K562 (cell line): ENCODE data around the gene WASHC3. TPM values are rescaled to one million over a fixed set of nuclear protein-coding genes. Genes with fewer than 3 reads are reported as not detected.

Experiments
- ATF3 ChIP-seq, 2 experiments: fragments of 450-650 bp in 1 of 2; sonication (generic) in 1 of 2; formaldehyde crosslinking in 1 of 2; IDR thresholded peaks in 1 of 2; conservative IDR thresholded peaks in 1 of 2; 2 replicates each; pipeline versions ENCODE4 v1.6.1 to v1.8.1; 2016 to 2023; ENCODE audit warnings: mild to moderate bottlenecking in 2 of 2, moderate library complexity in 2 of 2, inconsistent platforms in 1 of 2, missing genetic modification reagents in 1 of 2
- ETS2 ChIP-seq: IDR thresholded peaks from 2 replicates; pipeline ENCODE4 v1.6.1; 2016; ENCODE audit warnings: borderline replicate concordance, missing genetic modification characterization, mild to moderate bottlenecking, moderate library complexity, missing compliant biosample characterization; ENCODE audit not compliant: poor library complexity, severe bottlenecking
- HNRNPH1 ChIP-seq: fragments of 200-400 bp; formaldehyde crosslinking; optimal IDR thresholded peaks from 2 replicates; pipeline ENCODE3; 2017; ENCODE audit warnings: low read depth, mild to moderate bottlenecking, low read length, moderate library complexity
- MCM7 ChIP-seq, 2 experiments: fragments of 450-650 bp; IDR thresholded peaks; 2 replicates each; pipeline ENCODE4 v1.6.1; 2016 to 2018
- RFX1 ChIP-seq: fragments of 450-650 bp; IDR thresholded peaks from 2 replicates; pipeline ENCODE4 v1.6.1; 2016; ENCODE audit warnings: mild to moderate bottlenecking, moderate library complexity
- SAFB2 ChIP-seq: fragments of 200-400 bp; formaldehyde crosslinking; IDR thresholded peaks from 2 replicates; pipeline ENCODE4 v1.6.1; 2018; ENCODE audit warnings: borderline replicate concordance, low read length, low read depth, moderate library complexity; ENCODE audit not compliant: severe bottlenecking
- SREBF1 ChIP-seq: fragments of 150-350 bp; IDR thresholded peaks from 2 replicates; pipeline ENCODE4 v1.6.1; 2014; ENCODE audit warnings: antibody characterized with exemption, low read depth, low read length, borderline replicate concordance
- TCF3 ChIP-seq: sonication (generic); formaldehyde crosslinking; IDR thresholded peaks from 2 replicates; pipeline ENCODE4 v1.4.0; 2020; ENCODE audit warnings: mild to moderate bottlenecking, missing genetic modification reagents
- THAP12 ChIP-seq: fragments of 250-450 bp; sonication (Bioruptor Pico); IDR thresholded peaks from 2 replicates; pipeline ENCODE4 v1.9.0; 2021; ENCODE audit warnings: mild to moderate bottlenecking, inconsistent platforms
- TOE1 ChIP-seq, 2 experiments: fragments of 450-650 bp in 1 of 2; sonication (generic) in 1 of 2; formaldehyde crosslinking in 1 of 2; IDR thresholded peaks; 2 replicates each; pipeline versions ENCODE4 v1.7.1 to v1.8.0; 2016 to 2022; ENCODE audit warnings: borderline replicate concordance in 2 of 2, mild to moderate bottlenecking in 2 of 2, antibody characterized with exemption in 1 of 2, inconsistent platforms in 1 of 2, low read depth in 1 of 2, missing genetic modification reagents in 1 of 2, moderate library complexity in 1 of 2
- ZBTB8A ChIP-seq: fragments of 450-650 bp; IDR thresholded peaks from 2 replicates; pipeline ENCODE4 v1.6.1; 2018; ENCODE audit warnings: mild to moderate bottlenecking, moderate library complexity; ENCODE audit not compliant: partially characterized antibody
- ZNF24 ChIP-seq: fragments of 450-650 bp; IDR thresholded peaks from 2 replicates; pipeline ENCODE4 v1.6.1; 2016
- ZNF324 ChIP-seq: fragments of 250-450 bp; sonication (Bioruptor Pico); IDR thresholded peaks from 2 replicates; pipeline ENCODE4 v1.4.0; 2020; ENCODE audit warnings: mild to moderate bottlenecking
- ZNF561 ChIP-seq: fragments of 450-650 bp; formaldehyde crosslinking; conservative IDR thresholded peaks from 2 replicates; pipeline ENCODE4 v1.4.0; 2020; ENCODE audit warnings: mild to moderate bottlenecking, moderate library complexity
- ZNF57 ChIP-seq: fragments of 450-650 bp; formaldehyde crosslinking; IDR thresholded peaks from 2 replicates; pipeline ENCODE4 v1.4.0; 2020; ENCODE audit warnings: mild to moderate bottlenecking, moderate library complexity
- ZNF785 ChIP-seq: fragments of 250-450 bp; sonication (Bioruptor Pico); IDR thresholded peaks from 2 replicates; pipeline ENCODE4 v1.4.0; 2020; ENCODE audit warnings: mild to moderate bottlenecking
- polyA plus RNA-seq, 8 experiments: library from polyadenylated mRNA; depleted of rRNA in 4 of 8; stranded (reverse) in 5 of 8; unstranded in 3 of 8; fragments of >200 nt; fragmentation: Nextera tagmentation in 2 of 8; fragmentation: Illumina TruSeq in 1 of 8; extraction: Ambion mirVana in 2 of 8; extraction: Trizol in 1 of 8; gene quantifications; 2 replicates each; pipeline versions ENCODE4 v1.2.1 to v1.2.3, GENCODE V29; 2011 to 2014; ENCODE audit warnings: inconsistent platforms in 1 of 8, missing spikeins in 1 of 8
- total RNA-seq, 7 experiments: library from RNA; depleted of rRNA in 6 of 7; stranded (reverse); fragments of >200 nt in 6 of 7; fragmentation: Illumina TruSeq in 2 of 7; extraction: Trizol in 2 of 7; gene quantifications; 2 replicates each; pipeline versions ENCODE4 v1.2.1 to v1.2.3, GENCODE V29; 2011 to 2021; ENCODE audit warnings: low replicate concordance in 1 of 7
- TF ChIP-seq, protein P1 (sequence below): sonication (generic); formaldehyde crosslinking; IDR thresholded peaks from 2 replicates; pipeline ENCODE4 v1.8.0; 2023; ENCODE audit warnings: mild to moderate bottlenecking, missing genetic modification reagents

The WASHC3 gene
- total and polyA plus RNA-seq, 9 of the 15 experiments (the other 6 are each of a cell fraction or from before 2014, with no cell fraction given) = 14.3 to 74.9 (median 35.1) TPM

DNA sequence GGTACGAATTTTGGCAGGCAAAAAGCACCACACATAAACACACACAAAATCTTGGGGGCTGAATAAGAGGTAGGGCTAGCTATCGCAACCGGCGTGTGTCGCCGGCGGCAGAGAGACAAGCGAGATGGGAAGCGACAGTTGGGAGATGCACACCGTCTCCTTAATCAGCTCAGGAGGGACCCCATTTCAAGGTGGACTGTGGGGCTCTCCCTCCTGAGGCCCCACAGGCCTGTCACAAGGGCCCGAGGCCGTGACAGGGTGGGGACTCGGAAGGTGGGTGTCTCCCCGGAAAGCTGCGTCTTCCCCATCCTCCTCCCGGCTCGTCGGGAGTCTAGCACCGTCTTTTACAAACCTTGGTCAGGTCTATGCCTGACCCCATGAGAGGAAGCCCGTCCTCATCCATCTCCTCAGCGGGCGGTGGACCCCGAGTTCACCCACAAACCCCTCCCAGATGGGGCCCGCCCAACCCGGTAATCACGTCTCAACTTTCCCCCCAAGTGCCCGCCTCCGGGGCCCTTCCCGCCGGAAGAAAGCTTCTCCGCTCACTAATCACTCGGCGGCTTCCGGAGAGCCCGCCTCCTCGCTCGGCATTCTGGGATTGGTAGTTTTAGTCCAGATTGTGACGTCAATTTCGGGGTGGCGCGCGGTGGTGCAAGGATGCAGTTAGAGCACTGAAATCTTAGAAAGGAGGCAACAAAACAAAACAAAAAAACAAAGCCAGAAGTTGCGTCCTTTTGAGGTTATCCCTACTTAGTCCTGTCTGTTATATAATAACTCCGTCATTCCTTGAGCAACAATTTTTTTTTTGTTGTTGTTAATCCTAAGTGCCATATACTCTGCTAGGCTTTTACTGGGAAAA lies at the start of gene WASHC3 (continued):
- no peak for TF ChIP-seq MCM7 (IDR thresholded peaks at IDR 0.05)
- no peak for TF ChIP-seq ZBTB8A
- no peak for TF ChIP-seq TCF3 (CRISPR knock-in tag)
- TF ChIP-seq ZNF785 (CRISPR knock-in tag) = no peak
- TF ChIP-seq ZNF57 (CRISPR knock-in tag) = no peak
- no peak for TF ChIP-seq SAFB2
- TF ChIP-seq ZNF324 = no peak
- TF ChIP-seq ATF3 (IDR thresholded peaks at IDR 0.05) = peak; percentile 40; the same call in 1 of the 2 replicates
- no peak for TF ChIP-seq ATF3 (CRISPR knock-in tag; conservative IDR thresholded peaks at IDR 0.05)
- no peak for TF ChIP-seq HNRNPH1
- TF ChIP-seq SREBF1 = no peak
- TF ChIP-seq ZNF24 = no peak
- no peak for TF ChIP-seq THAP12 (CRISPR knock-in tag)
- TF ChIP-seq ZNF561 (CRISPR knock-in tag) = no peak
- no peak for TF ChIP-seq ETS2
- no peak for TF ChIP-seq RFX1
- TF ChIP-seq, protein P1, sequence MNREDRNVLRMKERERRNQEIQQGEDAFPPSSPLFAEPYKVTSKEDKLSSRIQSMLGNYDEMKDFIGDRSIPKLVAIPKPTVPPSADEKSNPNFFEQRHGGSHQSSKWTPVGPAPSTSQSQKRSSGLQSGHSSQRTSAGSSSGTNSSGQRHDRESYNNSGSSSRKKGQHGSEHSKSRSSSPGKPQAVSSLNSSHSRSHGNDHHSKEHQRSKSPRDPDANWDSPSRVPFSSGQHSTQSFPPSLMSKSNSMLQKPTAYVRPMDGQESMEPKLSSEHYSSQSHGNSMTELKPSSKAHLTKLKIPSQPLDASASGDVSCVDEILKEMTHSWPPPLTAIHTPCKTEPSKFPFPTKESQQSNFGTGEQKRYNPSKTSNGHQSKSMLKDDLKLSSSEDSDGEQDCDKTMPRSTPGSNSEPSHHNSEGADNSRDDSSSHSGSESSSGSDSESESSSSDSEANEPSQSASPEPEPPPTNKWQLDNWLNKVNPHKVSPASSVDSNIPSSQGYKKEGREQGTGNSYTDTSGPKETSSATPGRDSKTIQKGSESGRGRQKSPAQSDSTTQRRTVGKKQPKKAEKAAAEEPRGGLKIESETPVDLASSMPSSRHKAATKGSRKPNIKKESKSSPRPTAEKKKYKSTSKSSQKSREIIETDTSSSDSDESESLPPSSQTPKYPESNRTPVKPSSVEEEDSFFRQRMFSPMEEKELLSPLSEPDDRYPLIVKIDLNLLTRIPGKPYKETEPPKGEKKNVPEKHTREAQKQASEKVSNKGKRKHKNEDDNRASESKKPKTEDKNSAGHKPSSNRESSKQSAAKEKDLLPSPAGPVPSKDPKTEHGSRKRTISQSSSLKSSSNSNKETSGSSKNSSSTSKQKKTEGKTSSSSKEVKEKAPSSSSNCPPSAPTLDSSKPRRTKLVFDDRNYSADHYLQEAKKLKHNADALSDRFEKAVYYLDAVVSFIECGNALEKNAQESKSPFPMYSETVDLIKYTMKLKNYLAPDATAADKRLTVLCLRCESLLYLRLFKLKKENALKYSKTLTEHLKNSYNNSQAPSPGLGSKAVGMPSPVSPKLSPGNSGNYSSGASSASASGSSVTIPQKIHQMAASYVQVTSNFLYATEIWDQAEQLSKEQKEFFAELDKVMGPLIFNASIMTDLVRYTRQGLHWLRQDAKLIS (CRISPR knock-in tag) = no peak
- peak; percentile 50; the same call in 1 of the 2 replicates for TF ChIP-seq TOE1 (IDR thresholded peaks at IDR 0.05; ENCODE audit: borderline replicate concordance)
- no peak for TF ChIP-seq TOE1 (CRISPR knock-in tag; IDR thresholded peaks at IDR 0.05; ENCODE audit: borderline replicate concordance, low read depth)
